NCI-H345 treated with DMSO at 0.1 percent for 48 hours (cell line): ENCODE results near the gene PID1.

Source experiments
- DNase-seq: peaks from one replicate; lab custom pipeline; 2025; ENCODE audit not compliant: unreplicated experiment; lab: John Stamatoyannopoulos, UW

Gene PID1

GRCh38 chr2:229270551-229271410 is at the start of gene PID1:
Gene PID1, minus strand, starts transcription at chr2:229271287. Its CDS starts 244 bp downstream, at chr2:229271043.
- DNase-seq = no peak

- DNase-seq = no peak
Observed at GRCh38 chr2:229319558-229319957, 48.5 kb upstream of the PID1 start.

GRCh38 chr2:229314117-229314516 is 43.0 kb upstream of the PID1 start:
- no peak for DNase-seq

- no peak for DNase-seq
Observed at GRCh38 chr2:229313591-229313990, 42.5 kb upstream of the PID1 start.

GRCh38 chr2:229301237-229301636 is 30.1 kb upstream of the PID1 start:
- DNase-seq = no peak

- DNase-seq = no peak
Observed at GRCh38 chr2:229300790-229301189, 29.7 kb upstream of the PID1 start.

GRCh38 chr2:229300371-229300770 is 29.3 kb upstream of the PID1 start:
- DNase-seq = no peak

GRCh38 chr2:229297247-229297646 is 26.2 kb upstream of the PID1 start:
- DNase-seq = peak; percentile 37

- no peak for DNase-seq
Observed at GRCh38 chr2:229296536-229296935, 25.4 kb upstream of the PID1 start.

GRCh38 chr2:229296016-229296415 is 24.9 kb upstream of the PID1 start:
- DNase-seq = no peak

GRCh38 chr2:229287823-229288222 is 16.7 kb upstream of the PID1 start:
- no peak for DNase-seq

- no peak for DNase-seq
Observed at GRCh38 chr2:229282758-229283546, 11.9 kb upstream of the PID1 start.

GRCh38 chr2:229279516-229279915 is 8.4 kb upstream of the PID1 start:
- no peak for DNase-seq

GRCh38 chr2:229275506-229275905 is 4.4 kb upstream of the PID1 start:
- no peak for DNase-seq

- peak; percentile 82 for DNase-seq
Observed at GRCh38 chr2:229273723-229274338, 2.7 kb upstream of the PID1 start.

- DNase-seq = no peak
Observed at GRCh38 chr2:229273006-229273722, 2.1 kb upstream of the PID1 start.

GRCh38 chr2:229269941-229270340 is 1.1 kb downstream of the PID1 start:
- no peak for DNase-seq

- no peak for DNase-seq
Observed at GRCh38 chr2:229269146-229269545, 1.9 kb downstream of the PID1 start.

- no peak for DNase-seq
Observed at GRCh38 chr2:229268626-229269025, 2.5 kb downstream of the PID1 start.

GRCh38 chr2:229267080-229267479 is 4.0 kb downstream of the PID1 start:
- DNase-seq = no peak

GRCh38 chr2:229265727-229266126 is 5.4 kb downstream of the PID1 start:
- DNase-seq = no peak
